Activated CD4-positive, alpha-beta T cell treated with anti-CD3 and anti-CD28 coated beads for 4 hours (primary cell): ENCODE data around the gene ABCC1.
A peak's percentile ranks its signal among the peaks of the same experiment; 100 is the strongest.
"Not testable (repeated sequence)": the region's sequence is repeated elsewhere in the genome, so short reads cannot be mapped to it uniquely, and the experiment has no call there.

ENCODE experiments used
- DNase-seq, 2 donors: peaks; one replicate each; pipeline ENCODE4 v3.0.0-alpha.2; 2020

The ABCC1 gene

GRCh38 chr16:15949210-15950160 lies at the start of gene ABCC1:
Gene ABCC1, plus strand, starts transcription at chr16:15949616. Its CDS starts 136 bp downstream, at chr16:15949752.
- DNase-seq = peak; percentile 57 to 68

GRCh38 chr16:15900357-15900756 lies 49.1 kb upstream of the ABCC1 start:
- DNase-seq = no peak

- DNase-seq = no peak
Observed at GRCh38 chr16:15900901-15901500, 48.4 kb upstream of the ABCC1 start.

- no peak for DNase-seq
Observed at GRCh38 chr16:15903960-15904359, 45.5 kb upstream of the ABCC1 start.

GRCh38 chr16:15906439-15906838 lies 43.0 kb upstream of the ABCC1 start:
- no peak for DNase-seq

- peak in 1 of 2 donors; percentile 7 for DNase-seq
Observed at GRCh38 chr16:15907863-15908478, 41.4 kb upstream of the ABCC1 start.

- no peak for DNase-seq
Observed at GRCh38 chr16:15911198-15911597, 38.2 kb upstream of the ABCC1 start.

GRCh38 chr16:15913046-15913698 lies 36.2 kb upstream of the ABCC1 start:
- DNase-seq = no peak

GRCh38 chr16:15915555-15916081 lies 33.8 kb upstream of the ABCC1 start:
- DNase-seq = no peak

GRCh38 chr16:15916323-15916722 lies 33.1 kb upstream of the ABCC1 start:
- DNase-seq = no peak

- not testable (repeated sequence) for DNase-seq
Observed at GRCh38 chr16:15918314-15918713, 31.1 kb upstream of the ABCC1 start.

- no peak for DNase-seq
Observed at GRCh38 chr16:15919331-15919730, 30.1 kb upstream of the ABCC1 start.

- no peak for DNase-seq
Observed at GRCh38 chr16:15924996-15925395, 24.4 kb upstream of the ABCC1 start.

GRCh38 chr16:15925631-15926030 lies 23.8 kb upstream of the ABCC1 start:
- no peak for DNase-seq

- DNase-seq = no peak
Observed at GRCh38 chr16:15928261-15929104, 20.9 kb upstream of the ABCC1 start.

- DNase-seq = no peak
Observed at GRCh38 chr16:15932939-15933338, 16.5 kb upstream of the ABCC1 start.

GRCh38 chr16:15933781-15934180 lies 15.6 kb upstream of the ABCC1 start:
- no peak for DNase-seq

- no peak for DNase-seq
Observed at GRCh38 chr16:15934991-15935390, 14.4 kb upstream of the ABCC1 start.

GRCh38 chr16:15936809-15937208 lies 12.6 kb upstream of the ABCC1 start:
- DNase-seq = not testable (repeated sequence)

GRCh38 chr16:15942931-15943690 lies 6.3 kb upstream of the ABCC1 start:
- DNase-seq = no peak
